Measurements from ENCODE around the gene NPC1L1. TPM values are rescaled to one million over a fixed set of nuclear protein-coding genes. Genes with fewer than 3 reads are reported as not detected.

The NPC1L1 gene
- total RNA-seq, 2 experiments from 2014 or later, result 0.13 TPM; not detected in 1

DNA sequence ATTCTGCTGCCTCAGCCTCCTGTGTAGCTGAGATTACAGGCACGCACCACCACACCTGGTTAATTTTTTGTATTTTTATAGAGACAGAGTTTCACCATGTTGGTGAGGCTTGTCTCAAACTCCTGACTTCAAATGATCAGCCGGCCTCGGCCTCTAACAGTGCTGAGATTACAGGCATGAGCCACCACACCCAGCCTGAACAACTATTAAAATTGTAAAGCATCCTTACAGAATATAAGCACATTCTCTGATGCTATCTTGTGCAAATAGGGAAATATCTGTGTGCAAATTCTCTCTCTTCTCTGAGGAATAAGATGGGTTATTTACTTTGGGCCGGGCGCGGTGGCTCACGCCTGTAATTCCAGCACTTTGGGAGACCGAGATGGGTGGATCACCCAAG lies 63.2 kb downstream of the NPC1L1 start:
- POLR2A ChIA-PET, result no interaction called here
- peaks cover 9% of the 10 kb centered on the region for H3K9me3 ChIP-seq (ENCODE audit: low read length)
- H3K4me1 ChIP-seq (ENCODE audit: insufficient read depth, low read length, poor library complexity, severe bottlenecking), result peaks cover 33% of the 10 kb centered on the region
- peaks cover 97% of the 10 kb centered on the region for H3K36me3 ChIP-seq (ENCODE audit: insufficient read depth, low read length)
- H4K20me1 ChIP-seq (ENCODE audit: insufficient read depth, low read length), result no peaks in the 10 kb centered on the region
- intact Hi-C loops (cut with micrococcal nuclease; ENCODE audit: unreplicated experiment), result loop anchor here (1.0 to 5.0 kb wide), 6 partner anchors 47 to 264 kb away; no protein-coding TSS in a partner anchor
- no TSS peak for BruUV-seq (replicated peaks)
- TF ChIP-seq, protein P1, sequence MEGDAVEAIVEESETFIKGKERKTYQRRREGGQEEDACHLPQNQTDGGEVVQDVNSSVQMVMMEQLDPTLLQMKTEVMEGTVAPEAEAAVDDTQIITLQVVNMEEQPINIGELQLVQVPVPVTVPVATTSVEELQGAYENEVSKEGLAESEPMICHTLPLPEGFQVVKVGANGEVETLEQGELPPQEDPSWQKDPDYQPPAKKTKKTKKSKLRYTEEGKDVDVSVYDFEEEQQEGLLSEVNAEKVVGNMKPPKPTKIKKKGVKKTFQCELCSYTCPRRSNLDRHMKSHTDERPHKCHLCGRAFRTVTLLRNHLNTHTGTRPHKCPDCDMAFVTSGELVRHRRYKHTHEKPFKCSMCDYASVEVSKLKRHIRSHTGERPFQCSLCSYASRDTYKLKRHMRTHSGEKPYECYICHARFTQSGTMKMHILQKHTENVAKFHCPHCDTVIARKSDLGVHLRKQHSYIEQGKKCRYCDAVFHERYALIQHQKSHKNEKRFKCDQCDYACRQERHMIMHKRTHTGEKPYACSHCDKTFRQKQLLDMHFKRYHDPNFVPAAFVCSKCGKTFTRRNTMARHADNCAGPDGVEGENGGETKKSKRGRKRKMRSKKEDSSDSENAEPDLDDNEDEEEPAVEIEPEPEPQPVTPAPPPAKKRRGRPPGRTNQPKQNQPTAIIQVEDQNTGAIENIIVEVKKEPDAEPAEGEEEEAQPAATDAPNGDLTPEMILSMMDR (conservative IDR thresholded peaks at IDR 0.05; ENCODE audit: low read length), result no peak
- TF ChIP-seq EZH2phosphoT487 (IDR thresholded peaks at IDR 0.05; ENCODE audit: borderline replicate concordance, low read depth, low read length), result no peak
- no peak overlapping the region for H2AFZ ChIP-seq (ENCODE audit: low read length)
- DNase-seq (ENCODE audit: low spot score), result no peak
- no peak overlapping the region for H3K27ac ChIP-seq (ENCODE audit: low read depth, low read length, poor library complexity, severe bottlenecking)
- no peak overlapping the region for H3K4me2 ChIP-seq (ENCODE audit: low read length)
- CTCF ChIA-PET (ENCODE audit: unreplicated experiment), result no interaction called here
- H3K79me2 ChIP-seq (ENCODE audit: insufficient read depth, low read depth, low read length), result peaks cover 20% of the 10 kb centered on the region
- no peak overlapping the region for H3K4me3 ChIP-seq (ENCODE audit: low read depth, low read length, poor library complexity, severe bottlenecking)
- no peaks in the 10 kb centered on the region for H3K9me2 ChIP-seq (ENCODE audit: insufficient read depth, low read length)

DNA sequence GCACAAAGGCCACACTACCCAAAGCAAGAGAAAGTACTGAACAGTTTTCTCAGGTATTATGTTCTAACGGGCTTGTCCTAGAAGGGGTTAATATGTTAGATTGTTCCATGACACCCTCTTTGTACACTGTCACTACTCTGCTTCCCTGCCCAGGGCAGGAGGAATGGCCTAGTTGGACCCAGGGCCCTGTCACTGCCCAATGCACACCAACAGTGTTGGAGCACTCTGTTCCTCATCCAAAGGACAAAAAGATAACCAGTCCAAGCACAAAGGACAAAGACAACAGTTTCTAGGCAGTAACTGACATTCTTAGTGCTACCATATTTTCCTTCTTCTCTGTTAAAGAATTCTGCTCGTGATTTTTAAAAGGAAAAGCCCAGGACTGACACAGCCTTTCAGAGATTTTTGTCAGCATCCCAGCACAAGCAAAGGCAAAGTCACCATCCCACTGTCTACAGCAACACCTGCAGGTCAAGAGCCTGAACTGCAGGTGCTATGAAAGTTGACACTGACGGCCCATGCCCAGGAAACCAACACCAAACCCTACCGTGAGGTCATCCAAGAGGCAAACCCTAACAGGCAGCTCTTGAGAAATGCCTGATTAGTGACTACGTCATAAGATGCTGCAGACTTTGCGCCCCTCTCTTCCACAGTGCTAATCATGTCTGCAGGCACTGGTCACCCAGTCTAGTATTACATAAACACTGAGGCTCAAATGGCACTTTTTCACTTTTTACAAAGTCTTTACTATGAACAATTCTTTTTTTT lies 63.9 kb downstream of the NPC1L1 start:
- peaks cover 2% of the 10 kb centered on the region for H3K9me3 ChIP-seq (ENCODE audit: low read length)
- peaks cover 33% of the 10 kb centered on the region for H3K4me1 ChIP-seq (ENCODE audit: insufficient read depth, low read length, poor library complexity, severe bottlenecking)
- no peak for TF ChIP-seq EZH2phosphoT487 (IDR thresholded peaks at IDR 0.05; ENCODE audit: borderline replicate concordance, low read depth, low read length)
- TF ChIP-seq, protein P1 (conservative IDR thresholded peaks at IDR 0.05; ENCODE audit: low read length), result peak; percentile 97
- H4K20me1 ChIP-seq (ENCODE audit: insufficient read depth, low read length), result no peaks in the 10 kb centered on the region
- H3K79me2 ChIP-seq (ENCODE audit: insufficient read depth, low read depth, low read length), result peaks cover 27% of the 10 kb centered on the region
- ChIA-PET POLR2A (no interaction called here), CTCF (ENCODE audit: unreplicated experiment) (no interaction called here)
- H3K36me3 ChIP-seq (ENCODE audit: insufficient read depth, low read length), result peaks cover 97% of the 10 kb centered on the region
- H3K9me2 ChIP-seq (ENCODE audit: insufficient read depth, low read length), result no peaks in the 10 kb centered on the region
- DNase-seq (ENCODE audit: low spot score), result peak; percentile 75
- H3K4me2 ChIP-seq (ENCODE audit: low read length), result no peak overlapping the region
- no peak overlapping the region for H2AFZ ChIP-seq (ENCODE audit: low read length)
- no TSS peak for BruUV-seq (replicated peaks)
- no peak overlapping the region for H3K4me3 ChIP-seq (ENCODE audit: low read depth, low read length, poor library complexity, severe bottlenecking)
- intact Hi-C loops (cut with micrococcal nuclease; ENCODE audit: unreplicated experiment), result loop anchor here (1.0 to 5.0 kb wide), 6 partner anchors 46 to 263 kb away; no protein-coding TSS in a partner anchor
- no peak overlapping the region for H3K27ac ChIP-seq (ENCODE audit: low read depth, low read length, poor library complexity, severe bottlenecking)

DNA sequence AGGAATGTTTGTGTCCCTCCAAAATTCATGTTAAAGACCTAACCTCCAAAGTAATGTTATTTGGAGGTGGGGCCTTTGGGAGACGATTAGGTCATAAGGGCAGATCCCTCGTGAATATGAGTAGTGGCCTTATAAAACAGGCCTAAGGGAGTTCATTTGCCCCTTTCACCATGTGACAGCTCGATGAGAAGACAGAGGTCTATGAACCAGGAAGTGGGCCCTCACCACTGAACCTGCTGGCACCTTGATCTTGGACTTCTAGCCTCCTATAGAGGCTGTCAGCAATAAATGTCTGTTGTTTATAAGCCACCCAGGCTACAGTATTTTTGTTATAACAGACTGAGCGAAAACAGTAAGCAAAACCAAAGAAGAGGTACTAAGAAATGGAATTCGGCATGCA lies 64.8 kb downstream of the NPC1L1 start:
- DNase-seq (ENCODE audit: low spot score), result no peak
- Histone ChIP-seq H3K9me3 (ENCODE audit: low read length) (no peaks in the 10 kb centered on the region), H4K20me1 (ENCODE audit: insufficient read depth, low read length) (no peaks in the 10 kb centered on the region), H3K4me2 (ENCODE audit: low read length) (no peak overlapping the region), H3K4me1 (ENCODE audit: insufficient read depth, low read length, poor library complexity, severe bottlenecking) (peaks cover 33% of the 10 kb centered on the region), H3K36me3 (ENCODE audit: insufficient read depth, low read length) (peaks cover 97% of the 10 kb centered on the region), H3K79me2 (ENCODE audit: insufficient read depth, low read depth, low read length) (peaks cover 35% of the 10 kb centered on the region), H3K4me3 (ENCODE audit: low read depth, low read length, poor library complexity, severe bottlenecking) (no peak overlapping the region), H2AFZ (ENCODE audit: low read length) (no peak overlapping the region), H3K27ac (ENCODE audit: low read depth, low read length, poor library complexity, severe bottlenecking) (no peak overlapping the region), H3K9me2 (ENCODE audit: insufficient read depth, low read length) (no peaks in the 10 kb centered on the region)
- POLR2A ChIA-PET, result no interaction called here
- intact Hi-C loops (cut with micrococcal nuclease; ENCODE audit: unreplicated experiment), result loop anchor here (5.0 kb wide), 1 partner anchor 91 kb away; no protein-coding TSS in a partner anchor
- CTCF ChIA-PET (ENCODE audit: unreplicated experiment), result interaction anchor here (1.3 kb wide), 1 partner anchor 8 kb away, joined by 3 read pairs; no protein-coding TSS in a partner anchor
- TF ChIP-seq EZH2phosphoT487 (IDR thresholded peaks at IDR 0.05; ENCODE audit: borderline replicate concordance, low read depth, low read length), result no peak
- TF ChIP-seq, protein P1 (conservative IDR thresholded peaks at IDR 0.05; ENCODE audit: low read length), result no peak
- no TSS peak for BruUV-seq (replicated peaks)

All from OCI-LY7 (cell line).